GF-D8 (cell line): Measurements from ENCODE around the gene ITGBL1.

Source experiments
- DNase-seq: peaks from one replicate; lab custom pipeline; 2025; lab: John Stamatoyannopoulos, UW

ITGBL1 gene

GRCh38 chr13:101700598-101700997 lies 248.1 kb downstream of the ITGBL1 start:
- no peak for DNase-seq

- DNase-seq: no peak
These were observed 250.6 kb downstream of the ITGBL1 start for GRCh38 chr13:101703081-101703480.

- DNase-seq: no peak
These were observed 251.4 kb downstream of the ITGBL1 start for GRCh38 chr13:101703838-101704237.

- DNase-seq: peak; percentile 97
These were observed 254.2 kb downstream of the ITGBL1 start for GRCh38 chr13:101706651-101707050.

- DNase-seq: no peak
These were observed 255.2 kb downstream of the ITGBL1 start for GRCh38 chr13:101707659-101708058.

- no peak for DNase-seq
These were observed 255.6 kb downstream of the ITGBL1 start for GRCh38 chr13:101708115-101708514.

- DNase-seq: no peak
These were observed 257.5 kb downstream of the ITGBL1 start for GRCh38 chr13:101709952-101710351.

- DNase-seq: no peak
These were observed 259.0 kb downstream of the ITGBL1 start for GRCh38 chr13:101711307-101712025.

- no peak for DNase-seq
These were observed 259.5 kb downstream of the ITGBL1 start for GRCh38 chr13:101712026-101712348.

GRCh38 chr13:101714195-101714594 lies 261.7 kb downstream of the ITGBL1 start:
- DNase-seq: no peak

GRCh38 chr13:101717353-101717752 lies 264.9 kb downstream of the ITGBL1 start:
- no peak for DNase-seq

GRCh38 chr13:101718496-101718895 lies 266.0 kb downstream of the ITGBL1 start:
- DNase-seq: no peak

- DNase-seq: no peak
These were observed 274.2 kb downstream of the ITGBL1 start for GRCh38 chr13:101726681-101727080.

GRCh38 chr13:101727118-101727517 lies 274.6 kb downstream of the ITGBL1 start:
- no peak for DNase-seq

- no peak for DNase-seq
These were observed 275.5 kb downstream of the ITGBL1 start for GRCh38 chr13:101728021-101728420.

GRCh38 chr13:101728615-101729014 lies 276.1 kb downstream of the ITGBL1 start:
- DNase-seq: no peak

- no peak for DNase-seq
These were observed 278.0 kb downstream of the ITGBL1 start for GRCh38 chr13:101730420-101731000.

GRCh38 chr13:101736566-101736965 lies 284.1 kb downstream of the ITGBL1 start:
- DNase-seq: no peak

GRCh38 chr13:101738336-101738735 lies 285.9 kb downstream of the ITGBL1 start:
- no peak for DNase-seq

GRCh38 chr13:101739382-101740178 lies 287.1 kb downstream of the ITGBL1 start:
- no peak for DNase-seq

- no peak for DNase-seq
These were observed 294.0 kb downstream of the ITGBL1 start for GRCh38 chr13:101746513-101746912.

GRCh38 chr13:101747039-101747438 lies 294.6 kb downstream of the ITGBL1 start:
- DNase-seq: no peak

GRCh38 chr13:101749584-101749983 lies 297.1 kb downstream of the ITGBL1 start:
- no peak for DNase-seq
